ENCODE results near the gene URB2.

The URB2 gene

DNA sequence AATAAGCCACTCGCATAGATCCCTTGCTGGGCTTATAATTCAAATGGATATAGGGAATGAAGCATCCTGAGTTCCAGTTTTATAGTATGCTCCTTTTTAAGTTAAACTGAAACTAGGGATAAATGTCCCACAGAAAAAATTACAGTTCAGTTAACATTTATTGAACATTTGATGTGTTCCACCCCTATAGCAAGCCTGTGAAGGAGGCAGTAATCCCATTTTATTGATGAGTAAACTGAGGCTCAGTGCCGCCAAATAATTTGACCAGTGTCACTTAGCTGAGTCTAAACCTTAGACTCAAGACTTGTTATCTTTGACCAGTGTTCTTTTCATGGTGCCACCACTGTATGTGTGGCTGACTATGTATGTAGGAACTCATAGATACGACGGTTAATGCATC is 22.4 kb downstream of the URB2 start:
- Histone ChIP-seq H3K9me3 (ENCODE audit: control insufficient read depth, insufficient read depth, low read depth, low read length) (no peaks in the 10 kb centered on the region), H3K4me1 (ENCODE audit: control insufficient read depth, insufficient read depth, low read length) (no peaks in the 10 kb centered on the region), H3K36me3 (ENCODE audit: control insufficient read depth in 2 of 2, insufficient read depth in 1 of 2, low read length in 2 of 2) (peaks cover 67 to 94% of the 10 kb centered on the region in 2 experiments), H3K4me3 (ENCODE audit: low read depth, low read length) (no peak overlapping the region), H3K27ac (ENCODE audit: extremely low read depth, low read depth, low read length) (no peak overlapping the region)
- TF ChIP-seq RBAK (tag by site-specific recombination; IDR thresholded peaks at IDR 0.05) (no peak), ZNF169 (tag by site-specific recombination; IDR thresholded peaks at IDR 0.05) (no peak), KLF1 (tag by site-specific recombination; IDR thresholded peaks at IDR 0.05) (no peak), ZNF121 (tag by site-specific recombination; IDR thresholded peaks at IDR 0.05) (no peak), YY1 (tag by site-specific recombination; IDR thresholded peaks at IDR 0.05) (no peak), ZBTB48 (tag by site-specific recombination; IDR thresholded peaks at IDR 0.05) (no peak), ZNF175 (tag by site-specific recombination; IDR thresholded peaks at IDR 0.05) (no peak), ZNF529 (tag by site-specific recombination; IDR thresholded peaks at IDR 0.05; ENCODE audit: insufficient replicate concordance) (no peak)
- TF ChIP-seq, protein P1, sequence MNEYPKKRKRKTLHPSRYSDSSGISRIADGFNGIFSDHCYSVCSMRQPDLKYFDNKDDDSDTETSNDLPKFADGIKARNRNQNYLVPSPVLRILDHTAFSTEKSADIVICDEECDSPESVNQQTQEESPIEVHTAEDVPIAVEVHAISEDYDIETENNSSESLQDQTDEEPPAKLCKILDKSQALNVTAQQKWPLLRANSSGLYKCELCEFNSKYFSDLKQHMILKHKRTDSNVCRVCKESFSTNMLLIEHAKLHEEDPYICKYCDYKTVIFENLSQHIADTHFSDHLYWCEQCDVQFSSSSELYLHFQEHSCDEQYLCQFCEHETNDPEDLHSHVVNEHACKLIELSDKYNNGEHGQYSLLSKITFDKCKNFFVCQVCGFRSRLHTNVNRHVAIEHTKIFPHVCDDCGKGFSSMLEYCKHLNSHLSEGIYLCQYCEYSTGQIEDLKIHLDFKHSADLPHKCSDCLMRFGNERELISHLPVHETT (tag by site-specific recombination; IDR thresholded peaks at IDR 0.05) = no peak
- TF ChIP-seq, protein P2, sequence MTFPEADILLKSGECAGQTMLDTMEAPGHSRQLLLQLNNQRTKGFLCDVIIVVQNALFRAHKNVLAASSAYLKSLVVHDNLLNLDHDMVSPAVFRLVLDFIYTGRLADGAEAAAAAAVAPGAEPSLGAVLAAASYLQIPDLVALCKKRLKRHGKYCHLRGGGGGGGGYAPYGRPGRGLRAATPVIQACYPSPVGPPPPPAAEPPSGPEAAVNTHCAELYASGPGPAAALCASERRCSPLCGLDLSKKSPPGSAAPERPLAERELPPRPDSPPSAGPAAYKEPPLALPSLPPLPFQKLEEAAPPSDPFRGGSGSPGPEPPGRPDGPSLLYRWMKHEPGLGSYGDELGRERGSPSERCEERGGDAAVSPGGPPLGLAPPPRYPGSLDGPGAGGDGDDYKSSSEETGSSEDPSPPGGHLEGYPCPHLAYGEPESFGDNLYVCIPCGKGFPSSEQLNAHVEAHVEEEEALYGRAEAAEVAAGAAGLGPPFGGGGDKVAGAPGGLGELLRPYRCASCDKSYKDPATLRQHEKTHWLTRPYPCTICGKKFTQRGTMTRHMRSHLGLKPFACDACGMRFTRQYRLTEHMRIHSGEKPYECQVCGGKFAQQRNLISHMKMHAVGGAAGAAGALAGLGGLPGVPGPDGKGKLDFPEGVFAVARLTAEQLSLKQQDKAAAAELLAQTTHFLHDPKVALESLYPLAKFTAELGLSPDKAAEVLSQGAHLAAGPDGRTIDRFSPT (tag by site-specific recombination; IDR thresholded peaks at IDR 0.05) = no peak
- TF ChIP-seq, protein P3, sequence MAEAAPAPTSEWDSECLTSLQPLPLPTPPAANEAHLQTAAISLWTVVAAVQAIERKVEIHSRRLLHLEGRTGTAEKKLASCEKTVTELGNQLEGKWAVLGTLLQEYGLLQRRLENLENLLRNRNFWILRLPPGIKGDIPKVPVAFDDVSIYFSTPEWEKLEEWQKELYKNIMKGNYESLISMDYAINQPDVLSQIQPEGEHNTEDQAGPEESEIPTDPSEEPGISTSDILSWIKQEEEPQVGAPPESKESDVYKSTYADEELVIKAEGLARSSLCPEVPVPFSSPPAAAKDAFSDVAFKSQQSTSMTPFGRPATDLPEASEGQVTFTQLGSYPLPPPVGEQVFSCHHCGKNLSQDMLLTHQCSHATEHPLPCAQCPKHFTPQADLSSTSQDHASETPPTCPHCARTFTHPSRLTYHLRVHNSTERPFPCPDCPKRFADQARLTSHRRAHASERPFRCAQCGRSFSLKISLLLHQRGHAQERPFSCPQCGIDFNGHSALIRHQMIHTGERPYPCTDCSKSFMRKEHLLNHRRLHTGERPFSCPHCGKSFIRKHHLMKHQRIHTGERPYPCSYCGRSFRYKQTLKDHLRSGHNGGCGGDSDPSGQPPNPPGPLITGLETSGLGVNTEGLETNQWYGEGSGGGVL (tag by site-specific recombination; IDR thresholded peaks at IDR 0.05) = no peak
- TF ChIP-seq, protein P4, sequence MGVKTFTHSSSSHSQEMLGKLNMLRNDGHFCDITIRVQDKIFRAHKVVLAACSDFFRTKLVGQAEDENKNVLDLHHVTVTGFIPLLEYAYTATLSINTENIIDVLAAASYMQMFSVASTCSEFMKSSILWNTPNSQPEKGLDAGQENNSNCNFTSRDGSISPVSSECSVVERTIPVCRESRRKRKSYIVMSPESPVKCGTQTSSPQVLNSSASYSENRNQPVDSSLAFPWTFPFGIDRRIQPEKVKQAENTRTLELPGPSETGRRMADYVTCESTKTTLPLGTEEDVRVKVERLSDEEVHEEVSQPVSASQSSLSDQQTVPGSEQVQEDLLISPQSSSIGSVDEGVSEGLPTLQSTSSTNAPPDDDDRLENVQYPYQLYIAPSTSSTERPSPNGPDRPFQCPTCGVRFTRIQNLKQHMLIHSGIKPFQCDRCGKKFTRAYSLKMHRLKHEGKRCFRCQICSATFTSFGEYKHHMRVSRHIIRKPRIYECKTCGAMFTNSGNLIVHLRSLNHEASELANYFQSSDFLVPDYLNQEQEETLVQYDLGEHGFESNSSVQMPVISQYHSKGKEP (tag by site-specific recombination; IDR thresholded peaks at IDR 0.05) = no peak
- ChIA-PET POLR2A (interaction anchor here (0.6 kb wide), 1 partner anchor 551 kb away, joined by 3 read pairs; no protein-coding TSS in a partner anchor), CTCF (interaction anchor here (0.5 to 1.7 kb wide), 4 partner anchors 13 to 615 kb away, joined by 3 to 11 read pairs (median 3); no protein-coding TSS in a partner anchor)

DNA sequence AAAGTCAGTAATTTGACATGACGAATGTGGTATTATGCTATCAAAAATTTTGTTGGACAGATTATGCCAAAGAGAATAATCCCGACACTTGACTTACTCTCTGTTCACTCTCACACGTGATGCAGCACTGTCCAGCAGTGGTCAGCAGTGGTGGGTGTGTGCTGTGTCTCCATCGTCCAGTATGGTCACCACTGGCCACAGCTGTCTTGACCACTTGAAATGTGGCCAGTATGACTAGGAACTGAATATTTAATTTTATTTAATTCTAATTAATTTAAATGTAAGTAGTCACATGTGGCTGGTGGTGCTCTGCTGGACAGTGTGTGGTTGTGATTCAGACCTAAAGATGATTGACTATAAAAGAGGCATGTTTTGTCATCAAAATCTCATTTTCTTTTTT is 24.0 kb downstream of the URB2 start:
- no peaks in the 10 kb centered on the region for H3K9me3 ChIP-seq (ENCODE audit: control insufficient read depth, insufficient read depth, low read depth, low read length)
- H3K27ac ChIP-seq (ENCODE audit: extremely low read depth, low read depth, low read length) = no peak overlapping the region
- H3K36me3 ChIP-seq (ENCODE audit: control insufficient read depth in 2 of 2, insufficient read depth in 1 of 2, low read length in 2 of 2) = peaks cover 70 to 92% of the 10 kb centered on the region in 2 experiments
- CTCF ChIA-PET = interaction anchor here (0.6 to 1.2 kb wide), 3 partner anchors 12 to 312 kb away, joined by 3 to 5 read pairs (median 4); no protein-coding TSS in a partner anchor
- POLR2A ChIA-PET = no interaction called here
- H3K4me1 ChIP-seq (ENCODE audit: control insufficient read depth, insufficient read depth, low read length) = no peaks in the 10 kb centered on the region
- H3K4me3 ChIP-seq (ENCODE audit: low read depth, low read length) = no peak overlapping the region
- TF ChIP-seq, protein P5, sequence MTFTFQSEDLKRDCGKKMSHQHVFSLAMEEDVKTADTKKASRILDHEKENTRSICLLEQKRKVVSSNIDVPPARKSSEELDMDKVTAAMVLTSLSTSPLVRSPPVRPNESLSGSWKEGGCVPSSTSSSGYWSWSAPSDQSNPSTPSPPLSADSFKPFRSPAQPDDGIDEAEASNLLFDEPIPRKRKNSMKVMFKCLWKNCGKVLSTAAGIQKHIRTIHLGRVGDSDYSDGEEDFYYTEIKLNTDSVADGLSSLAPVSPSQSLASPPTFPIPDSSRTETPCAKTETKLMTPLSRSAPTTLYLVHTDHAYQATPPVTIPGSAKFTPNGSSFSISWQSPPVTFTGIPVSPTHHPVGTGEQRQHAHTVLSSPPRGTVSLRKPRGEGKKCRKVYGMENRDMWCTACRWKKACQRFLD (tag by site-specific recombination; IDR thresholded peaks at IDR 0.05) = no peak
- no peak for TF ChIP-seq SP2 (tag by site-specific recombination; IDR thresholded peaks at IDR 0.05)
- TF ChIP-seq, protein P6, sequence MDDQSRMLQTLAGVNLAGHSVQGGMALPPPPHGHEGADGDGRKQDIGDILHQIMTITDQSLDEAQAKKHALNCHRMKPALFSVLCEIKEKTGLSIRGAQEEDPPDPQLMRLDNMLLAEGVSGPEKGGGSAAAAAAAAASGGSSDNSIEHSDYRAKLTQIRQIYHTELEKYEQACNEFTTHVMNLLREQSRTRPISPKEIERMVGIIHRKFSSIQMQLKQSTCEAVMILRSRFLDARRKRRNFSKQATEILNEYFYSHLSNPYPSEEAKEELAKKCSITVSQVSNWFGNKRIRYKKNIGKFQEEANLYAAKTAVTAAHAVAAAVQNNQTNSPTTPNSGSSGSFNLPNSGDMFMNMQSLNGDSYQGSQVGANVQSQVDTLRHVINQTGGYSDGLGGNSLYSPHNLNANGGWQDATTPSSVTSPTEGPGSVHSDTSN (CRISPR knock-in tag; IDR thresholded peaks at IDR 0.05) = no peak
- TF ChIP-seq, protein P7, sequence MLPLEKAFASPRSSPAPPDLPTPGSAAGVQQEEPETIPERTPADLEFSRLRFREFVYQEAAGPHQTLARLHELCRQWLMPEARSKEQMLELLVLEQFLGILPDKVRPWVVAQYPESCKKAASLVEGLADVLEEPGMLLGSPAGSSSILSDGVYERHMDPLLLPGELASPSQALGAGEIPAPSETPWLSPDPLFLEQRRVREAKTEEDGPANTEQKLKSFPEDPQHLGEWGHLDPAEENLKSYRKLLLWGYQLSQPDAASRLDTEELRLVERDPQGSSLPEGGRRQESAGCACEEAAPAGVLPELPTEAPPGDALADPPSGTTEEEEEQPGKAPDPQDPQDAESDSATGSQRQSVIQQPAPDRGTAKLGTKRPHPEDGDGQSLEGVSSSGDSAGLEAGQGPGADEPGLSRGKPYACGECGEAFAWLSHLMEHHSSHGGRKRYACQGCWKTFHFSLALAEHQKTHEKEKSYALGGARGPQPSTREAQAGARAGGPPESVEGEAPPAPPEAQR (tag by site-specific recombination; IDR thresholded peaks at IDR 0.05) = no peak
- no peak for TF ChIP-seq ZNF621 (tag by site-specific recombination; IDR thresholded peaks at IDR 0.05)
- TF ChIP-seq, protein P8, sequence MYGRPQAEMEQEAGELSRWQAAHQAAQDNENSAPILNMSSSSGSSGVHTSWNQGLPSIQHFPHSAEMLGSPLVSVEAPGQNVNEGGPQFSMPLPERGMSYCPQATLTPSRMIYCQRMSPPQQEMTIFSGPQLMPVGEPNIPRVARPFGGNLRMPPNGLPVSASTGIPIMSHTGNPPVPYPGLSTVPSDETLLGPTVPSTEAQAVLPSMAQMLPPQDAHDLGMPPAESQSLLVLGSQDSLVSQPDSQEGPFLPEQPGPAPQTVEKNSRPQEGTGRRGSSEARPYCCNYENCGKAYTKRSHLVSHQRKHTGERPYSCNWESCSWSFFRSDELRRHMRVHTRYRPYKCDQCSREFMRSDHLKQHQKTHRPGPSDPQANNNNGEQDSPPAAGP (tag by site-specific recombination; IDR thresholded peaks at IDR 0.05) = no peak
- no peak for TF ChIP-seq ZBTB20 (tag by site-specific recombination; IDR thresholded peaks at IDR 0.05)
- no peak for TF ChIP-seq ZBTB48 (tag by site-specific recombination; IDR thresholded peaks at IDR 0.05)
- no peak for TF ChIP-seq ZNF354C (tag by site-specific recombination; IDR thresholded peaks at IDR 0.05; ENCODE audit: borderline replicate concordance, low read depth)
- TF ChIP-seq, protein P9, sequence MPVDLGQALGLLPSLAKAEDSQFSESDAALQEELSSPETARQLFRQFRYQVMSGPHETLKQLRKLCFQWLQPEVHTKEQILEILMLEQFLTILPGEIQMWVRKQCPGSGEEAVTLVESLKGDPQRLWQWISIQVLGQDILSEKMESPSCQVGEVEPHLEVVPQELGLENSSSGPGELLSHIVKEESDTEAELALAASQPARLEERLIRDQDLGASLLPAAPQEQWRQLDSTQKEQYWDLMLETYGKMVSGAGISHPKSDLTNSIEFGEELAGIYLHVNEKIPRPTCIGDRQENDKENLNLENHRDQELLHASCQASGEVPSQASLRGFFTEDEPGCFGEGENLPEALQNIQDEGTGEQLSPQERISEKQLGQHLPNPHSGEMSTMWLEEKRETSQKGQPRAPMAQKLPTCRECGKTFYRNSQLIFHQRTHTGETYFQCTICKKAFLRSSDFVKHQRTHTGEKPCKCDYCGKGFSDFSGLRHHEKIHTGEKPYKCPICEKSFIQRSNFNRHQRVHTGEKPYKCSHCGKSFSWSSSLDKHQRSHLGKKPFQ (tag by site-specific recombination; IDR thresholded peaks at IDR 0.05) = no peak
